Natural killer cell (primary cell): ENCODE measurements around the gene RSPO1. TPM values are rescaled to one million over a fixed set of nuclear protein-coding genes. Genes with fewer than 3 reads are reported as not detected.

ENCODE experiments used
- ATAC-seq, 3 donors: fragments of 150-1000 bp in 2 of 3; fragments of 200-7000 bp in 1 of 3; cut with Tn5 transposase; 1 replicate in 1 of 3; 2 replicates in 2 of 3; pipeline ENCODE4 v1.10.0; 2021; ENCODE audit warnings: mild to moderate bottlenecking in 2 of 3, moderate library complexity in 2 of 3
- DNase-seq, 2 donors: peaks; one replicate each; pipeline versions ENCODE4 v3.0.0 to v3.0.0-alpha.2; 2013 to 2021; ENCODE audit warnings: mixed read lengths in 1 of 2
- H3K27ac ChIP-seq: one replicate; pipeline ENCODE4 v1.5.1; 2013; ENCODE audit warnings: mild to moderate bottlenecking, low read length
- H3K27me3 ChIP-seq: one replicate; pipeline ENCODE4 v1.6.1; 2013; ENCODE audit warnings: low read length; ENCODE audit not compliant: control insufficient read depth, insufficient read depth
- H3K36me3 ChIP-seq: one replicate; pipeline ENCODE4 v1.6.1; 2013; ENCODE audit warnings: low read length; ENCODE audit not compliant: control insufficient read depth, insufficient read depth
- H3K4me1 ChIP-seq: one replicate; pipeline ENCODE4 v1.6.1; 2013; ENCODE audit warnings: low read length; ENCODE audit not compliant: control insufficient read depth, insufficient read depth
- H3K4me3 ChIP-seq: one replicate; pipeline ENCODE4 v1.5.1; 2013; ENCODE audit warnings: low read length
- H3K9me3 ChIP-seq: one replicate; pipeline ENCODE4 v1.6.1; 2013; ENCODE audit warnings: low read length; ENCODE audit not compliant: control insufficient read depth, insufficient read depth
- H3K27ac Mint-ChIP-seq, 2 donors: one replicate each; pipeline ENCODE4 v1.8.0; 2022; ENCODE audit warnings: mild to moderate bottlenecking in 2 of 2, mixed read lengths in 2 of 2, moderate library complexity in 1 of 2
- H3K27me3 Mint-ChIP-seq, 2 donors: one replicate each; pipeline ENCODE4 v1.8.0; 2022; ENCODE audit warnings: low read depth in 2 of 2, mixed read lengths in 2 of 2
- H3K36me3 Mint-ChIP-seq: one replicate; pipeline ENCODE4 v1.8.0; 2022; ENCODE audit warnings: mixed read lengths
- H3K4me1 Mint-ChIP-seq, 2 donors: one replicate each; pipeline ENCODE4 v1.8.0; 2022; ENCODE audit warnings: mixed read lengths in 2 of 2
- H3K4me3 Mint-ChIP-seq: one replicate; pipeline ENCODE4 v1.8.0; 2022; ENCODE audit warnings: mild to moderate bottlenecking, moderate library complexity, mixed read lengths
- H3K9me3 Mint-ChIP-seq, 2 donors: one replicate each; pipeline ENCODE4 v1.8.0; 2022; ENCODE audit warnings: mixed read lengths in 2 of 2
- CTCF ChIP-seq: fragments of 200-600 bp; IDR thresholded peaks from one replicate; pipeline ENCODE4 v1.8.0; 2022; ENCODE audit warnings: antibody characterized with exemption
- WGBS: methylation state at CpG from one replicate; pipeline ENCODE4 v1.1.7; 2013; ENCODE audit warnings: missing lambda C conversion rate; ENCODE audit not compliant: insufficient coverage; 5-methylcytosine and 5-hydroxymethylcytosine counted together
- intact Hi-C: fragments of 100-400 bp; cut with micrococcal nuclease; formaldehyde crosslinking; loops from one replicate; pipeline ENCODE4 v1.14.2; 2022
- total RNA-seq, 4 donors: library from RNA; stranded (reverse); fragments of 120-200 nt in 1 of 4; gene quantifications; one replicate each; pipeline versions ENCODE4 v1.2.3 to v1.2.4, GENCODE V29; 2013 to 2022

RSPO1 gene
- total RNA-seq, 3 donors from 2014 or later (not counting 1 experiment from before 2014, with no cell fraction given), result not detected

- Histone ChIP-seq H3K36me3 (no peaks in the 10 kb centered on the region), H3K27me3 (no peaks in the 10 kb centered on the region), H3K4me1 (no peaks in the 10 kb centered on the region), H3K9me3 (no peaks in the 10 kb centered on the region), H3K27ac (no peak overlapping the region), H3K4me3 (no peak overlapping the region)
- WGBS, result 87% methylated on average over 17 of the region's 17 CpGs
- ATAC-seq (no peak), DNase-seq (no peak)
- H3K9me3 Mint-ChIP-seq, result no peaks in the 10 kb centered on the region
- no peaks in the 10 kb centered on the region for H3K36me3 Mint-ChIP-seq
- H3K27me3 Mint-ChIP-seq, result peaks cover 0 to 6% of the 10 kb centered on the region in 2 donors
- no peak for TF ChIP-seq CTCF
- H3K4me3 Mint-ChIP-seq, result no peak overlapping the region
- no peak overlapping the region for H3K27ac Mint-ChIP-seq
- intact Hi-C loops, result no loop called here
- H3K4me1 Mint-ChIP-seq, result no peaks in the 10 kb centered on the region
Observed at GRCh38 chr1:37667023-37667671, 32.5 kb upstream of the RSPO1 start.

GRCh38 chr1:37666241-37666867, 31.7 kb upstream of the RSPO1 start:
- no peak overlapping the region for H3K27ac ChIP-seq
- H3K4me3 Mint-ChIP-seq, result no peak overlapping the region
- TF ChIP-seq CTCF, result no peak
- no peaks in the 10 kb centered on the region for H3K36me3 ChIP-seq
- H3K4me3 ChIP-seq, result no peak overlapping the region
- intact Hi-C loops, result no loop called here
- H3K9me3 Mint-ChIP-seq, result no peaks in the 10 kb centered on the region
- no peaks in the 10 kb centered on the region for H3K4me1 Mint-ChIP-seq
- no peaks in the 10 kb centered on the region for H3K27me3 ChIP-seq
- H3K9me3 ChIP-seq, result no peaks in the 10 kb centered on the region
- no peaks in the 10 kb centered on the region for H3K27me3 Mint-ChIP-seq
- no peak for DNase-seq
- no peak for ATAC-seq
- H3K4me1 ChIP-seq, result no peaks in the 10 kb centered on the region
- WGBS, result 89% methylated on average over 11 of the region's 11 CpGs
- no peak overlapping the region for H3K27ac Mint-ChIP-seq
- no peaks in the 10 kb centered on the region for H3K36me3 Mint-ChIP-seq

GRCh38 chr1:37663426-37664000, 28.8 kb upstream of the RSPO1 start:
- no peak for ATAC-seq
- H3K4me1 ChIP-seq, result no peaks in the 10 kb centered on the region
- no peaks in the 10 kb centered on the region for H3K36me3 ChIP-seq
- H3K27ac ChIP-seq, result no peak overlapping the region
- H3K4me1 Mint-ChIP-seq, result no peaks in the 10 kb centered on the region
- peaks cover 0 to 7% of the 10 kb centered on the region in 2 donors for H3K27me3 Mint-ChIP-seq
- 79% methylated on average over 14 of the region's 14 CpGs for WGBS
- H3K4me3 ChIP-seq, result no peak overlapping the region
- no peaks in the 10 kb centered on the region for H3K9me3 ChIP-seq
- no peak for TF ChIP-seq CTCF
- no peak overlapping the region for H3K27ac Mint-ChIP-seq
- no peaks in the 10 kb centered on the region for H3K9me3 Mint-ChIP-seq
- intact Hi-C loops, result no loop called here
- no peaks in the 10 kb centered on the region for H3K27me3 ChIP-seq
- no peak overlapping the region for H3K4me3 Mint-ChIP-seq
- no peaks in the 10 kb centered on the region for H3K36me3 Mint-ChIP-seq
- DNase-seq, result no peak
